ENCODE measurements around the gene MICAL2.
A peak's percentile ranks its signal among the peaks of the same experiment; 100 is the strongest.

Gene MICAL2

GRCh38 chr11:12133547-12134235 lies 23.3 kb downstream of the MICAL2 start:
- no peak overlapping the region for H3K4me2 ChIP-seq (ENCODE audit: low read length)
- H3K9me3 ChIP-seq (replicated peaks; ENCODE audit: low read length): no peaks in the 10 kb centered on the region
- H3K4me1 ChIP-seq (ENCODE audit: control insufficient read depth, insufficient read depth, low read length): peaks cover 21% of the 10 kb centered on the region
- H3K27me3 ChIP-seq (ENCODE audit: control insufficient read depth, insufficient read depth, low read length): no peaks in the 10 kb centered on the region
- no peak overlapping the region for H3K9ac ChIP-seq (ENCODE audit: low read depth, low read length)
- H3K4me3 ChIP-seq (ENCODE audit: low read length): no peak overlapping the region
- peaks cover 14% of the 10 kb centered on the region for H3K36me3 ChIP-seq (ENCODE audit: insufficient read depth, low read length)

GRCh38 chr11:12134236-12134585 lies 23.8 kb downstream of the MICAL2 start:
- H3K36me3 ChIP-seq (ENCODE audit: insufficient read depth, low read length): peaks cover 14% of the 10 kb centered on the region
- no peak overlapping the region for H3K4me3 ChIP-seq (ENCODE audit: low read length)
- no peak overlapping the region for H3K4me2 ChIP-seq (ENCODE audit: low read length)
- H3K9ac ChIP-seq (ENCODE audit: low read depth, low read length): no peak overlapping the region
- H3K4me1 ChIP-seq (ENCODE audit: control insufficient read depth, insufficient read depth, low read length): peaks cover 26% of the 10 kb centered on the region
- H3K27me3 ChIP-seq (ENCODE audit: control insufficient read depth, insufficient read depth, low read length): no peaks in the 10 kb centered on the region
- no peaks in the 10 kb centered on the region for H3K9me3 ChIP-seq (replicated peaks; ENCODE audit: low read length)

- Histone ChIP-seq H3K9me3 (replicated peaks; ENCODE audit: low read length) (no peaks in the 10 kb centered on the region), H3K4me3 (ENCODE audit: low read length) (no peak overlapping the region), H3K36me3 (ENCODE audit: insufficient read depth, low read length) (peaks cover 15% of the 10 kb centered on the region), H3K27me3 (ENCODE audit: control insufficient read depth, insufficient read depth, low read length) (no peaks in the 10 kb centered on the region), H3K4me1 (ENCODE audit: control insufficient read depth, insufficient read depth, low read length) (peaks cover 34% of the 10 kb centered on the region), H3K4me2 (ENCODE audit: low read length) (no peak overlapping the region), H3K9ac (ENCODE audit: low read depth, low read length) (no peak overlapping the region)
These were observed 24.8 kb downstream of the MICAL2 start for GRCh38 chr11:12135185-12135584.

GRCh38 chr11:12137005-12137690 lies 26.8 kb downstream of the MICAL2 start:
- Histone ChIP-seq H3K36me3 (ENCODE audit: insufficient read depth, low read length) (peaks cover 16% of the 10 kb centered on the region), H3K9me3 (replicated peaks; ENCODE audit: low read length) (no peaks in the 10 kb centered on the region), H3K4me3 (ENCODE audit: low read length) (no peak overlapping the region), H3K4me1 (ENCODE audit: control insufficient read depth, insufficient read depth, low read length) (peaks cover 34% of the 10 kb centered on the region), H3K27me3 (ENCODE audit: control insufficient read depth, insufficient read depth, low read length) (no peaks in the 10 kb centered on the region), H3K9ac (ENCODE audit: low read depth, low read length) (peak overlapping the region; percentile 73), H3K4me2 (ENCODE audit: low read length) (no peak overlapping the region)

GRCh38 chr11:12137938-12138731 lies 27.7 kb downstream of the MICAL2 start:
- Histone ChIP-seq H3K9ac (ENCODE audit: low read depth, low read length) (peak overlapping the region; percentile 77), H3K4me1 (ENCODE audit: control insufficient read depth, insufficient read depth, low read length) (peaks cover 34% of the 10 kb centered on the region), H3K27me3 (ENCODE audit: control insufficient read depth, insufficient read depth, low read length) (no peaks in the 10 kb centered on the region), H3K4me3 (ENCODE audit: low read length) (no peak overlapping the region), H3K9me3 (replicated peaks; ENCODE audit: low read length) (no peaks in the 10 kb centered on the region), H3K36me3 (ENCODE audit: insufficient read depth, low read length) (peaks cover 20% of the 10 kb centered on the region), H3K4me2 (ENCODE audit: low read length) (peak overlapping the region; percentile 27)

GRCh38 chr11:12139144-12139881 lies 28.9 kb downstream of the MICAL2 start:
- Histone ChIP-seq H3K4me3 (ENCODE audit: low read length) (no peak overlapping the region), H3K4me1 (ENCODE audit: control insufficient read depth, insufficient read depth, low read length) (peaks cover 41% of the 10 kb centered on the region), H3K9me3 (replicated peaks; ENCODE audit: low read length) (no peaks in the 10 kb centered on the region), H3K36me3 (ENCODE audit: insufficient read depth, low read length) (peaks cover 20% of the 10 kb centered on the region), H3K4me2 (ENCODE audit: low read length) (no peak overlapping the region), H3K9ac (ENCODE audit: low read depth, low read length) (peak overlapping the region; percentile 77), H3K27me3 (ENCODE audit: control insufficient read depth, insufficient read depth, low read length) (no peaks in the 10 kb centered on the region)

- H3K9ac ChIP-seq (ENCODE audit: low read depth, low read length): no peak overlapping the region
- no peak overlapping the region for H3K4me2 ChIP-seq (ENCODE audit: low read length)
- no peaks in the 10 kb centered on the region for H3K9me3 ChIP-seq (replicated peaks; ENCODE audit: low read length)
- no peaks in the 10 kb centered on the region for H3K27me3 ChIP-seq (ENCODE audit: control insufficient read depth, insufficient read depth, low read length)
- peaks cover 41% of the 10 kb centered on the region for H3K4me1 ChIP-seq (ENCODE audit: control insufficient read depth, insufficient read depth, low read length)
- H3K4me3 ChIP-seq (ENCODE audit: low read length): no peak overlapping the region
- H3K36me3 ChIP-seq (ENCODE audit: insufficient read depth, low read length): peaks cover 25% of the 10 kb centered on the region
These were observed 29.9 kb downstream of the MICAL2 start for GRCh38 chr11:12140186-12140793.

- Histone ChIP-seq H3K9ac (ENCODE audit: low read depth, low read length) (no peak overlapping the region), H3K36me3 (ENCODE audit: insufficient read depth, low read length) (peaks cover 29% of the 10 kb centered on the region), H3K4me2 (ENCODE audit: low read length) (no peak overlapping the region), H3K9me3 (replicated peaks; ENCODE audit: low read length) (no peaks in the 10 kb centered on the region), H3K4me1 (ENCODE audit: control insufficient read depth, insufficient read depth, low read length) (peaks cover 41% of the 10 kb centered on the region), H3K4me3 (ENCODE audit: low read length) (no peak overlapping the region), H3K27me3 (ENCODE audit: control insufficient read depth, insufficient read depth, low read length) (no peaks in the 10 kb centered on the region)
These were observed 30.9 kb downstream of the MICAL2 start for GRCh38 chr11:12141283-12141682.

- Histone ChIP-seq H3K9me3 (replicated peaks; ENCODE audit: low read length) (no peaks in the 10 kb centered on the region), H3K9ac (ENCODE audit: low read depth, low read length) (no peak overlapping the region), H3K36me3 (ENCODE audit: insufficient read depth, low read length) (peaks cover 29% of the 10 kb centered on the region), H3K4me2 (ENCODE audit: low read length) (no peak overlapping the region), H3K4me1 (ENCODE audit: control insufficient read depth, insufficient read depth, low read length) (peaks cover 35% of the 10 kb centered on the region), H3K4me3 (ENCODE audit: low read length) (no peak overlapping the region), H3K27me3 (ENCODE audit: control insufficient read depth, insufficient read depth, low read length) (no peaks in the 10 kb centered on the region)
These were observed 31.8 kb downstream of the MICAL2 start for GRCh38 chr11:12142176-12142575.

- Histone ChIP-seq H3K27me3 (ENCODE audit: control insufficient read depth, insufficient read depth, low read length) (no peaks in the 10 kb centered on the region), H3K9ac (ENCODE audit: low read depth, low read length) (no peak overlapping the region), H3K4me3 (ENCODE audit: low read length) (no peak overlapping the region), H3K4me2 (ENCODE audit: low read length) (no peak overlapping the region), H3K9me3 (replicated peaks; ENCODE audit: low read length) (no peaks in the 10 kb centered on the region), H3K36me3 (ENCODE audit: insufficient read depth, low read length) (peaks cover 29% of the 10 kb centered on the region), H3K4me1 (ENCODE audit: control insufficient read depth, insufficient read depth, low read length) (peaks cover 28% of the 10 kb centered on the region)
These were observed 32.5 kb downstream of the MICAL2 start for GRCh38 chr11:12142909-12143308.

All from skeletal muscle satellite cell (primary cell).